ENCODE measurements around the gene DENND1C.

DENND1C gene

GRCh38 chr19:6495947-6496346 is 14.4 kb upstream of the DENND1C start:
- TF ChIP-seq CTCF (IDR thresholded peaks at IDR 0.05; ENCODE audit: insufficient read depth, low read depth, low read length, missing control alignments): no peak
- H3K4me3 ChIP-seq (ENCODE audit: low read depth, low read length): no peak overlapping the region
- no peak for DNase-seq (ENCODE audit: low read depth)

- no peak overlapping the region for H3K4me3 ChIP-seq (ENCODE audit: low read depth, low read length)
- DNase-seq (ENCODE audit: low read depth): no peak
- TF ChIP-seq CTCF (IDR thresholded peaks at IDR 0.05; ENCODE audit: insufficient read depth, low read depth, low read length, missing control alignments): no peak
Measured at GRCh38 chr19:6494438-6495036, 12.9 kb upstream of the DENND1C start.

- TF ChIP-seq CTCF (IDR thresholded peaks at IDR 0.05; ENCODE audit: insufficient read depth, low read depth, low read length, missing control alignments): no peak
- DNase-seq (ENCODE audit: low read depth): no peak
- no peak overlapping the region for H3K4me3 ChIP-seq (ENCODE audit: low read depth, low read length)
Measured at GRCh38 chr19:6491802-6492592, 10.4 kb upstream of the DENND1C start.

- TF ChIP-seq CTCF (IDR thresholded peaks at IDR 0.05; ENCODE audit: insufficient read depth, low read depth, low read length, missing control alignments): no peak
- DNase-seq (ENCODE audit: low read depth): no peak
- peak overlapping the region; percentile 87 for H3K4me3 ChIP-seq (ENCODE audit: low read depth, low read length)
Measured at GRCh38 chr19:6490134-6490533, 8.5 kb upstream of the DENND1C start.

- DNase-seq (ENCODE audit: low read depth): peak; percentile 83
- TF ChIP-seq CTCF (IDR thresholded peaks at IDR 0.05; ENCODE audit: insufficient read depth, low read depth, low read length, missing control alignments): no peak
- peak overlapping the region; percentile 87 for H3K4me3 ChIP-seq (ENCODE audit: low read depth, low read length)
Measured at GRCh38 chr19:6489278-6490061, 7.9 kb upstream of the DENND1C start.

- DNase-seq (ENCODE audit: low read depth): no peak
- no peak for TF ChIP-seq CTCF (IDR thresholded peaks at IDR 0.05; ENCODE audit: insufficient read depth, low read depth, low read length, missing control alignments)
- no peak overlapping the region for H3K4me3 ChIP-seq (ENCODE audit: low read depth, low read length)
Measured at GRCh38 chr19:6484831-6485230, 3.2 kb upstream of the DENND1C start.

Data from GM12865 (cell line).